Activated CD4-positive, CD25-positive, alpha-beta regulatory T cell (primary cell): Measurements from ENCODE around the gene CBY1.

Experiments
- DNase-seq, 4 experiments: peaks; one replicate each; lab custom pipeline; 2025; lab: John Stamatoyannopoulos, UW

CBY1 gene

DNA sequence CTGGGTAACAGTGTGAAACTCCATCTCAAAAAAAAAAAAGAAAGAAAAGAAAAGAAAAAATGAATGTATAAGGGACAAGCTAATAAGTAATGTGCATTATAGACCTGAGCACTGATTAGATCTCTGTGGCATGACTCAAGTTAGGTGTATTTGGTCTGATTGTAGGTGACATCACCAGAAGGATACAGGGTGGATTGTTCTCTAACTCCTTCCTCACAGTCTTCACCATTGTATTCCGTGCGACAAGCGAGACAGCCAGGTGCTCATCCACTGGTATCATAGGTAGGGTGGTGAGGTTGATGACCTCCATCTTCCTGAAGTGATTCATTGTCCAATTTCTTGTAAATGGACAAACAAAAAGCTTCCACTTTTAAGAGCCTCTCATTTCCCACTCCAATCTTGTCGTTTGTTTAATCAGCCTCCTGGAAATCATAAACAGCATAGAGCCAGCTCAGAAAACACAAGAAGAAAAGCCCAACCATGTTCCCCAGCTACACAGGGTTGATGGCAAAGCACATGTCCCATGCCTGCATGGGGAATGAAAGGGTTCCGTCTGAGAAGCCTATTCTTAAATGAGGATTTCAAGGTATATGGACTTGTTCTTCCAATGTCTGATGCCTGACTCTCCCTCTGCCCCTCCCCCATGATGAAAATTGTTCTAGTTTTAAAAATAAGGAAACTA, 6.5 kb upstream of the CBY1 start:
- DNase-seq = no peak

DNA sequence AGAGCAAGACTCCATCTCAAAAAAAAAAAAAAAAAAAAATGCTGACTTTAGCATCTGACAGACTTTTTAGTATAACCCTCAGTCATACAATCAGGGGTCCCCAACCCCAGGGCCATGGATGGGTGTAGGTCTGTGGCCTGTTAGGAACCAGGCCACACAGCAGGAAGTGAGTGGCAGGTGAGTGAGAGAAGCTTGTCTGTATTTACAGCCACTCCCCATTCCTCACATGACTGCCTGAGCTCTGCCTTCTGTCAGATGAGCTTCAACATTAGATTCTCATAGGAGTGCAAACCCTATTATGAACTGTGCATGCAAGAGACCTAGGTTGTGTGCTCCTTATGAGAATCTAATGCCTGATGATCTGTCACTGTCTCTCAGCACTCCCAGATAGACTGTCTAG, 3.6 kb upstream of the CBY1 start:
- DNase-seq = no peak

DNA sequence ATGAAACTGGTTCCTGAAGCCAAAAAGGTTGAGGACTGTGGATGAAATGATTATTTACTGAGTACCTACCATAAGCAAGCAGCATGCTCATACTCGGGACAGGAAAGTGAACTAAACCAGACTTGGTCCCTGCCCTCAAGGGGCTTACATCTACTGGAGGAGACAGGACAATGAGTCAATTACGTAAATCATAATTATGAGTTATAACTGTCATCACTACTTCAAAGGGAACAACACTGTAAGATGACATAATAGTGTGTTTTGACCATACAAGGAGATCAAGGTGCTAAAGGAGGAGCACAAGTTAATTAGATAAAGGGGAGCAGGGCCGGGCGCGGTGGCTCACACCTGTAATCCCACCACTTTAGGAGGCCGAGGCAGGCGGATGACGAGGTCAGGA, 2.7 kb upstream of the CBY1 start:
- no peak for DNase-seq

DNA sequence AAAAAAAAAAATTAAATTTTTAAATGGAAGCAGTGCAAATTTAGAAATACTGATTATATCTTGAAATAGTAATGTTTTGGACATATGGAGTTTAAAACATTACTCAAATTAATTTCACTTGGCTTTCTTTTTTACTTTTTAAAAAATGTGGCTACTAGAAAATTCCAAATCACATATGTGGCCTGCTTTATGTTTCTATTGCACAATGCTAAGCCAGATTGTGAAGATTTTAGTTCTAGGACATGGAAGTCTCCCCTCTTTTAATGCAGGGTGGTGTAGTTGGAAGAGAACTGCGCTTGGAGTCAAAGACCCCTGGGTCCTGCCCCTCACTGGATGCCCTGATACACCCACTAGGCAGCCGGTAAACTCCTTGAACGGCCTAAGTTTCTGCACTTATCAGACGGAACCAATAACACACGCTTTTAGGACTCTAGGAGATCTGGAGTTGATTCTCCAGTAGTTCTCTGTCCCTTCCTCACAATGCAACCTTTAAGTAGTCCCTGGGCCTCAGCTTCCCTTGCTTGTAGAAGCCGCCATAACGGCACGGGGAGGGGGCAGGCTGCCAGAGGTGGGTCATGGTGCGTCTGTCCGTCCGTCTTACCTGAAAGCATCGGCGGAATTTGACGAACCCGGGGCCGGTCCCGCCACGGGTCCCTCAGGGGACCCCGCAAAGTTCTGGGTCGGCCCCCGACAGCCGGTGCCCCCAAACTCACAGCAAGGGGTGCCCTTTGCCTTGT, 751 bp upstream of the CBY1 start:
- DNase-seq = no peak

DNA sequence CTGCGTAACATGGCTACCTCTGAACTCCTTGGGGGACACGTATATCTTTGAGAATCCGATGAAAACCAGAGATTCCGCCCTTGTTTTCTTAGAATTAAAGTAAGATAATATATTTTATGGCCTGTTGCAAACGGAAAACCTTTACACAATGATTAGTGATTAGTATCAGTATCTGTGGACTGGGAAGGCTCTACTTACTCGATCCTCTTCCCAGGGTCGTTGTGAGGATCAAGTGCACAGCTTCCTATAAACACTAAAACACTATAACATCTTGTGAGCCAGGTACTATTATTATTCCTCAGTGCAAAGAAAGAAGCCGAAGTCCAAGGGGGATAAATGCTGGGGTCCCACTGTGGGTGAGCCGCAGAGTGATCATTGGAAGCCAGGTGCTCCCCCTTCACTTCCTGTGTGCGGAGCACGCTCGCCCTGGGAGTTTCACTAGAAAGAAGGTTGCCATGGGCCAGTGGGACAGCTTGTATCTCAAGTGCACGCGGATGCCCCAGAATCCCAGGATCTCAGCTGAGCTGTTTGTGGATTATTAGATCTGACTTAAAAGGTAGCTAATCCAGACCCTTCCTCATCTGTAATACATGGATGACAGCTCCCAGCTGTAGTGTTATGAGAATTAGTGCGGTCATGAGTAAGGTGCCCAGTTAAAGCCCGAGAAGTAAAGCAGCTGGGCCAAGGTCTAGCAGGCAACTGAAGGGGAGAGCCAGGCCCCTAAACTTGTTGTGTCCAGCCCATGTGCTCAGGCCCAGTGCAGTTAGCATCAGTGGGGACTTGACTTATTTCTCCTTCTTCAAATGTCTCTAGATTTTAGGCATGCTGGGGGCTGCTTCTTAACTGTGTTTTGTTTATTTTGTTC, 839 bp downstream of the CBY1 start:
- no peak for DNase-seq

DNA sequence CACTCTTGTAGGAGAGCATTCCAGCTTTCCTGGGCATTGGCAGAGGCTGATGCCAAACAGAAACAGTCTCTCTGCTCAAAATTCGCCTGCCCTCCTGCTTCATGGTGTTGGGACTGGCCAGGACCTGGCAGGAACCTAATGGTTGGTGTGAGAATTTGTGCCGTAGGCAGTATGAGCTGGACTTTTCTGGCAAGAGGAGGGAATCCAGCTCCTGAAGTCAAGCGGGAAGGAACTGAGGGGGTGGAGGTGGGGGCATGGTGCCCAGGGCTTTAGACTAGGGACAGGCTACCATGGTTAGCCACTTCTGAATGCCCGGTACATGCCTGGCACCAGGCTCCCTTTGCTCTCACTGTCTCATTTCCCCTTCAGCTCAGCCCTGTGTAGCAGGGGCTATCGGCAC, 18.4 kb downstream of the CBY1 start:
- no peak for DNase-seq

DNA sequence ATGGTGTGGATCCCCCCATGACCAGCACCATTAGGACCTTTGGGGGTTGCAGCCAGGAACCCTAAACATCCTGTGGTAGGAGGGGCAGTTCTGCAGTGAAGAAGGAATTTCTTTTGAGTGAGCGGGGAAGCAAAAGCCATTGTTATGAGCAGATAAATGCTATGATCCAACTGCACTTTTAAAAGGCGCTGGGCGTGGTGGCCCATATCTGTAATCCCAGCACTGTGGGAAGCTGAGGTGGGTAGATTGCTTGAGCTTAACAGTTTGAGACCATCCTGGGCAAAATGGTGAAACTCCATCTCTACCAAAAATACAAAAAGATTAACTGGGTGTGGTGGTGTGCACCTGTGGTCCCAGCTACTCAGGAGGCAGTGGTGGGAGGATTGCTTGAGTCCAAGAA, 19.4 kb downstream of the CBY1 start:
- DNase-seq = no peak

DNA sequence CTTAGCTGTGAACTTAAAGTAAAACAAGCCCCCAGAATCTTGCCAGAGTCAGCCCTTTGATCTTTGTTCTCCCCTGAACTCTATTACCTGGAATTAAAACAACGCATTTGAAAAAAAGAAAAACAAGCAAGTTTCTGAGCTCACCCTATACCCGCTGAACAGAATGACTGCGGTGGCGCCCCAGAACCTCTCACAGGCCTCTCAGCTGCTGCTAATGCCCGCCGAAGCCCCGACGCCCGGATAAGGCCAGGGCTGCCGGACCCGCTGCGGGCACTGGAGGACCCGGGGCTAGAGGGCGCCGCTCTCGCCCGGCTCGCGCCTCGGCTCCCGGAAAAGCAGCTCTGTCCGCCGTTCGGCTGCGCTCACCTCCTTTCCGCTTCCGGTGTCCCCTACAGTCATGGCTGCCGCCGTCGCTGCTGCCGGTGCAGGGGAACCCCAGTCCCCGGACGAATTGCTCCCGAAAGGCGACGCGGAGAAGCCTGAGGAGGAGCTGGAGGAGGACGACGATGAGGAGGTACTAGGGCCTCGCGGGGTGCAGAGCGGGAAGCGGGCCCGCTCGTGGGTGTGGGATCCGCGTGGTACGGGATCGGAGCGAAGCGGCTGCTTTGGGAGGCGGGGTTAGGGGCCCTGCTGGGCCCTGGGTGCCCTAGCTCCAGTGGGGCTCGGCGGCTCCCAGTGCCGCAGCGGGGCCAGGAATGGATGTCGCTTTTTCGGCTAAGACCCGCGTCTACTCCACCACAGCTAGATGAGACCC, 25.3 kb downstream of the CBY1 start, which contains the start of gene TOMM22:
TSS of gene TOMM22 (plus strand) at position 376 of the 754 bp plus-strand sequence. CDS start at position 398, 22 bp downstream.
- peak; percentile 66 to 79 (median 74) for DNase-seq

DNA sequence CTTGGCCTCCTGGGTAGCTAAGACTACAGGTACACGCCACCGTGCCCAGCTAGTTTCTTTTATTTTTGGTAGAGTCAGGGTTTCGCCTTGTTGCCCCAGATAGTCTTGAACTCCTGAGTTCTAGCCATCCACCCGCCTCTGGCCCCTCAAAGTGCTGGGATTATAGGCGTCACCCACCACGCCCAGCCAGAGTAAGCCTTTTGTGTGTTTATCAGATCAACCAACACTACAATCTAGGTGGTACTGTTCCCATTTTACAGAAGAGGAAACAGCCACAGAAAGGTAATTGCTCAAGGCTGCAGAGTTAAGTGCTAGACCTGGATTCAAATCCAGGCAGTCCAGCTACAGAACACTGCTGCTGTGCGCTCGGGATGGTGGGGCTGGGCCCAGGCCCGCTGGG, 28.5 kb downstream of the CBY1 start:
- no peak for DNase-seq

DNA sequence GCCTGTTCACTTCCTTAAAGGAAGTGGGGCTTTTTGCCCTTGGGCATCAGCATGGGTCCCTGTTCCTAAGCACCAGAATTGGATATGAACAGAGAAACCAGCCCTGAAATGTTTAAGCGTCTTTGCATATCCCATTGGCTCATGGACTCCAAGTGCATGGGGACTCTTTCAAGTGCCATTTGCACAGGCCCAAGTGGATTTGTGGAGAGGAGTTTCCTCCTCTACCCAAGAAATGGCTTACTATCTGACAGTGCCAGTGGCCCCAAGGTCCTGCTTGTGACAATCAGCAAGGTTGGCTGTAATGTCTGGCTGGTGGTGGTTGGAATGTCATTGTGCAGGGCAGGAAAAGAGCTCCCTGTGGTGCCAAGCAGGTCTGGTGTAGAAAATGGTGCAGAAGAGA, 29.3 kb downstream of the CBY1 start:
- no peak for DNase-seq

DNA sequence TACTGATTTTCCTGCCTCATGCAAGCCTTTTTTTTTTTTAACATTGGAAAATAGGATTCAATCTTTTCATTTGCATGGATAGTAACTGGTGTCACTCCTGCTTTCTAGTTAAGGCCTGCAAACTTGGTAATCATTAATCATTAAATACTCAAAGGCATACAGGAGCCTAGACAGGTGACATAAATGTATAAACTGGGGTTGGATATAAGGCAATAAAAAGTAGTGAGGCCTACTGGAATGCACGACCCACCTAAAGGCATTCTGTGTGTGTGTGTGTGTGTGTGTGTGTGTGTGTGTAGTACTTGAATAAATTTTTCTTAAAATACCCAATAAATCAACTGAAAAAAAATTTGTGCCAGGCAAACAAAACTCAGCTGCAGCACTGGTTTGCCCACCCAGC, 33.2 kb downstream of the CBY1 start:
- no peak for DNase-seq

DNA sequence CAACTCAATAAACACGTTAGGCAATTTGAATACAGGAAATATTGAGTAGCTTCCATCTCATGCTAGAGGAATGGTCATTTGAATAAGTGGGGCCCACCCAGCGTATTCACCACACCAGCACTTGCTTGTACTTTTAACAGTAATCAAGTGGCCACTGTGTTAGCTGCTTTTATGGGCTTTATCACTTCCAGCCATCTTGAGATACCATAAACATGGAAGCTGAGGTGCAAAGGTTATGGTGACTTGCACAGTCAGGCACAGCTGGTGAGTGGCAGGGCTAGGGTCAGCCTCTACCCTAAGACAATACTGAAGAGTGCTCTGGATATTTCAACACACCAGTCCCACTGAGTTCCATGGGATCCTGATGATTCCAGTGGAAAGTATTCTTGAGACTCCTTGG, 37.6 kb downstream of the CBY1 start:
- no peak for DNase-seq

DNA sequence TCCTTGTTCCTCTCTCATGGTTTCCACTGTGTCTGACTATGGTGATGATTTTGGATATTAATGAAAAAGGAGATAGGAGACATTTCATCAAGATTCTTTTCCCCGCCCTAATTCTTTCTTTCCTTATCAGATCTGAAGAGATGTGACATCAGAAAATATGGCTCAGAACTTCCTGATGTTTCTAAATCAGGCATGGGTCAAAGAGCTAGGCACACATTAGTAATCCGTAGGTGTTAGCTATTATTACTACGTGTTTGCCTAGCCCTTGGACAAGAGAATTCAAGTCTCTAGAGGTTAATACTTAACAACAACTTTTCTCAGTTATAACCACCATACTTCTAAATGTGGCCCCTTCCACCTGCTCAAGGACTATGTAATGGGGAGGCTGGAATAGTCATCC, 38.5 kb downstream of the CBY1 start:
- no peak for DNase-seq

DNA sequence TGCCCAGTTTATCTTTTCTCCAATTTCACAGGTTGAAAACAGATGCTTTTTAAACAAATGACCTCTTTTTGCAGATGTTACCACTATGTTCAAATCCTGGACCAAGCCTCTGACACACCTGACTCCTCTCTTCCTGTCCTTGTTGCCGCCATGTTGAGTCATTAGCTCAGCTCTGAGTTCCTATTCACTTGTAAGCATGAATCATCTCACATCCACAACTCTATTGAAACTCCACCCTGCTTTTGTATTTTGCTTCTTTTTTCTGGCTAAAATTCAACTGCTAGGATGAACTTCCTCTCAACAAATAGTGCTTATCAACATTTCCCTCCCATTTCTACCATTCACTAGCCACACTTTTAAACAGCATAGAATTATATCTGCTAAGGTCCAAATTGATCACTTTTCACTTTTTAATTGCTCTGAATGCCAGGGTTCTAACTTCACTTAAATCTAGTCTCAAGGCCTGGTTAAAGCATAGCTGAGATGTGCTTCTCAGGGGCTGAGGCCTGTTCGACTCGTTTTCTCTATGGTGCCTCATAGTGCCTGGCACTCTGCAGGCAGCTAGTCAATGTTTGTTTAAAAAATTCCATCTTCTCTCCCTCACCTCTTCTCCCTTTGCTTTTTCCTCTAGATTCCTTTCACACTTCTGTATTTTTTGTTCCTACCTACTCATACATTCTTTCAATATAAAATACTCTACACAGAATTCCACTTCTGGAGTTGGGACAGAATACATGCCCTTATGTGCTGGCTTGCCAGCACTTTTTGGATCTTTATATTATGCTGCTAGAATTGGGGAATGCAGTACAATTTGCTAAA, 40.4 kb downstream of the CBY1 start:
- DNase-seq = peak in 1 of 4 experiments; percentile 6

DNA sequence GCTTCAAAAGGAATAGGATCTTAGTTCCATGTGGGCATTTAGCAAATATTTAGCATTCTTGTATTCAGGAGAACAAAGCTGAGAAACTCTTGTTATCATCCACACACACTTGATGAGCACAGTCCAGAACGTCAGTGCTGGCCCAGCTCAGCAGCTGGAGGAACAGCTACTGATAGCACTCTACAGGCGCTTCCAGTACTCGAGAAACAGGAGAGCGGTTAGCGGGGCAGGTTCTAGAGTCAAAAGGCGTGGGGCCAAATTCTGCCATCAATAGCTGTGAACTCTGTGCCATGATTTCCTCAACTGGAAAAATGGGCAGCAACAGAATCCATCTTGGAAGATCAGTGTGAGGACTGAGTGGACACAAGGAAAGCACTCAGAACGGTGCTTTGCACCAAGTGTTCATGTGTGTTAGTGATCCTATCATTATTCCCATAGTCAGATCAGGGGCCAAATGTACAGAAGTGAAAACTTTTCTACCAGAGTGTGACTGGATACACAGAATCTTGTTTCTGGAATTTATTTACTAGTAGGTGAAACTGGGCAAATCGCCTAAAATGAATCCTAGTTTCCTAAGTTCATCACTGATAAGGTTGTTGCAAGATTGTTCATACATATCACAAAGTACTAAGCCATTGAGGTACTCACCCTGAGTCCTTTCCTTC, 41.1 kb downstream of the CBY1 start:
- no peak for DNase-seq

DNA sequence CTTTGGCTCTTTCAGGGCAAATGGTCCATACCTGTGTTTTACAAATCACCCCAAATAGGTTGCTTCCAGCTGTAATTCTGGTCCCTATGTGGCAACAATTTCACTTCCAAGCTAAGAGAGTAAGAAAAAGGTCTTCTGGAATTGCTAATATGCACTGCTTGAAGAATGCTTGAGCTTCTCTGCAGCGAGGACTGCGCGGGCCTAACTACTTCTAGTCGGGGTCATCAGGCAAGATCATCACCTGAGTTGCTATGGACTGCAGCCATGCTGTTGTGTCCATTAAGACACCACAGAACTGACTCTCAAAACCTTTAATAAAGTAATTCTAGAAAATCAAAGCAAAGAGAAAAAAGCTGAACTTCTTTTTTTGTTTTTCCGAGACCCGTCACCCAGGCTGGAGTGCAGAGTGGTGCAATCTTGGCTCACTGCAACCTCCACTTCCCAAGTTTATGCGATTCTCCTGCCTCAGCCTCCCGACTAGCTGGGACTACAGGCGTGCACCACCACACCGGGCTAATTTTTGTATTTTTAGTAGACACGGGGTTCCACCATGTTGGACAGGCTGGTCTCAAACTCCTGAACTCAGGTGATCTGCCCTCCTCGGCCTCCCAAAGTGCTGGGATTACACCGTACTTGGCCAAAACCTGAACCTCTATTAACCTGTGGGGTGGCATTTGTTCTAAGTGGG, 42.1 kb downstream of the CBY1 start:
- no peak for DNase-seq

DNA sequence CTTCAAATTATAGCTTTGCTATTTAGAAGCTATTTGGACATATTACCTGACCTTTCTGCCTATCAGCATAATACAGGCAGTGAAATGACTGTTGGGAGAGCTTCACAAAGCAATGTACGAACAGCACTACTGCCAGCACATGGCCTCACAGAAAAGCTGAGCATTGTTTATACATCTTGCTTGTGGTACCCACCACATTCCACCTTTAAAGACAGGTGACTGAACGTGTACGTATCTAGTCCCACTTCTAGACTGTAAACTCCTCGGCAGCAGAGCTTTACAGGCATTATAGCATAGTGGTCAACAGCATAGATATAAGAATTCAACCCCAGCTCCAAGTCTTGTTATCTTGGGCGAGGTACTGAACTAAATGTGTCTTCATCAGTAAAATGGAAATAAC, 42.7 kb downstream of the CBY1 start:
- no peak for DNase-seq

DNA sequence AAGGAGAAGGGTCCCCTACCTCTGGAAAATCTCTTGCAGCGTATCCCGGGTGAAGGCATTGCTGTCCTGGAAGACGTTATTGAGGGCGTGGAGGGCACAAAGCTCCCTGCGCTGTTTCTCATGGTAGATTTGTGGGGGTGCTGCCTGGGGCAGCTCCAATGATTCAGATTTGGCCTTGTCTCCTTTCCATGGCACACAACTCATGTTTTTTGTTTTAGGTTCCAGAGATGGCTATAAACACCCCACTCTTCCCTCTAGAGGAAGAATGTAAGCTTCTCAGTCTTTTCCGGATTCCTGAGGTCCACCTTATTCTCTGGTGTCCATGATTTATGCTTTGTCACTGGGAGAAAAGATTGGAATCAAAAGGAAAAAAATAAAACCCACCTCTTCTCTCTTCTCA, 43.3 kb downstream of the CBY1 start:
- no peak for DNase-seq

DNA sequence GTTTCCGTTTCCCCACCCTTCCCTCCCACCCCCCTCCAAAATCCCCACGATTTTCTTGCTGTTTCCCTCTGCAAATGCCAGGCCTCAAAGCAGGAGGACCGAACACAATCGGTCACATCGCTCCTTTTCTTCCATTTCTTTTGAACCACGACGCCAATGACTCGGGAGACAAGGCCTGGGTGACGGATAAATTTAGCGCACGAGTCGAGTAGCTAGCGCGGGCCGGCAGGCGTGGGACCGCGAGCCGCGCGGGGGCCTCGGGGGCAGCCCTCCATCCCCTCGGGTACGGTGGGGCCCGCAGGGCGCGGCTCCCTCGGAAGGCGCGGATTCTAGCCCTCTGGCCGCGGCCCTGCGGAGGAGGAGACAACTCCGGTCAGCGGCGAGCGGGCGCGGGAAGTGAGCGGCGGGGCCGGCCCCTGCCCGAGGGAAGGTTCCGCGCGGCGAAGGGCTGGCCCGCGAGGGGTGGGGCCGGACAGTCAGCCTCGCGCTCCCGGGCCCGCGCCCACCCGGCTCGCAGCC, 43.9 kb downstream of the CBY1 start:
- DNase-seq = peak in 1 of 4 experiments; percentile 54
